WI38 (cell line): ENCODE measurements around the gene OR2T27.
"Not testable (repeated sequence)": the region's sequence is repeated elsewhere in the genome, so short reads cannot be mapped to it uniquely, and the experiment has no call there.

Experiments used
- H3K4me3 ChIP-seq: 2 replicates; pipeline ENCODE4 v1.5.1; 2011; ENCODE audit warnings: low read depth, mild to moderate bottlenecking, control low read depth, low read length
- CTCF ChIP-seq: IDR thresholded peaks from 2 replicates; pipeline ENCODE4 v1.5.1; 2012; ENCODE audit warnings: low read depth, mild to moderate bottlenecking, control low read depth, low read length

Gene OR2T27

GRCh38 chr1:248695451-248696132 lies 40.3 kb upstream of the OR2T27 start:
- TF ChIP-seq CTCF = no peak
- no peak overlapping the region for H3K4me3 ChIP-seq

- no peak overlapping the region for H3K4me3 ChIP-seq
These were observed 36.3 kb upstream of the OR2T27 start for GRCh38 chr1:248691567-248692155.

GRCh38 chr1:248688527-248689298 lies 33.4 kb upstream of the OR2T27 start:
- TF ChIP-seq CTCF = no peak
- no peak overlapping the region for H3K4me3 ChIP-seq

More at GRCh38 chr1:248691567-248692155, 36.3 kb upstream of the OR2T27 start:
- no peak for TF ChIP-seq CTCF

GRCh38 chr1:248686815-248687214 lies 31.5 kb upstream of the OR2T27 start:
- no peak for TF ChIP-seq CTCF
- H3K4me3 ChIP-seq = no peak overlapping the region

GRCh38 chr1:248681651-248682050 lies 26.3 kb upstream of the OR2T27 start:
- TF ChIP-seq CTCF = no peak
- H3K4me3 ChIP-seq = no peak overlapping the region

GRCh38 chr1:248670003-248670402 lies 14.7 kb upstream of the OR2T27 start:
- H3K4me3 ChIP-seq = no peak overlapping the region
- no peak for TF ChIP-seq CTCF

GRCh38 chr1:248663453-248664328 lies 8.4 kb upstream of the OR2T27 start:
- H3K4me3 ChIP-seq = not testable (repeated sequence)

- H3K4me3 ChIP-seq = not testable (repeated sequence)
These were observed 1.5 kb upstream of the OR2T27 start for GRCh38 chr1:248656797-248657196.

GRCh38 chr1:248648770-248649536 lies 6.4 kb downstream of the OR2T27 start:
- not testable (repeated sequence) for H3K4me3 ChIP-seq

- H3K4me3 ChIP-seq = not testable (repeated sequence)
These were observed 10.2 kb downstream of the OR2T27 start, which contains the start of gene OR2T35 for GRCh38 chr1:248645178-248645577. TSS of gene OR2T35 (minus strand) at chr1:248645278. CDS start at chr1:248639258, 6,020 bp downstream.
